H7 (cell line): ENCODE measurements around the gene STX1B. TPM values are rescaled to one million over a fixed set of nuclear protein-coding genes. Genes with fewer than 3 reads are reported as not detected.

Experiments
- DNase-seq: peaks from one replicate; pipeline ENCODE4 v3.0.0; 2012
- H3K27me3 ChIP-seq: 2 replicates; pipeline ENCODE4 v1.6.0; 2011; ENCODE audit warnings: mild to moderate bottlenecking, low read length; ENCODE audit not compliant: control insufficient read depth, insufficient read depth
- H3K36me3 ChIP-seq: replicated peaks from 2 replicates; pipeline ENCODE4 v1.5.1; 2011; ENCODE audit warnings: low read length; ENCODE audit not compliant: control insufficient read depth, insufficient read depth
- H3K4me3 ChIP-seq: 2 replicates; pipeline ENCODE4 v1.5.1; 2011; ENCODE audit warnings: low read depth, mild to moderate bottlenecking, control low read depth, low read length, moderate library complexity; ENCODE audit not compliant: insufficient read depth
- total RNA-seq: library from RNA; depleted of rRNA; stranded (reverse); fragments of >200 nt; shearing (Covaris generic); gene quantifications from 2 replicates; pipeline ENCODE4 v1.2.3, GENCODE V29; 2014

Gene STX1B
- total RNA-seq, 1 experiment from 2014 or later = 1.3 TPM

DNA sequence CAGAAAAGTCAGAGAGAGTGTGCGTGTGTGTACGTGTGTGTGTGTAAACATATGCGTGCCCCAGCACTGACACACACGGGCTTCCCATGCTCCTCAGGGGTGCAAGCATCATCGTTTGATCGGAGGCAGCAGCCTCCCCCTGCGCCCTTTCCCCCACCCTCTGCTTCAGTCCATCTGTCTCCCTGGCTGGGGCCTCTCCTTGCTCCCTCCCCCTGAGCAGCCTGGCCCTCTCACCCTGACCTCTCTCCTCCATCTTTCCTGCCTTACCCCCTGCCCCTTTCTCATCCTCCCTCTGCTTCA is 4.4 kb downstream of the STX1B start:
- no peak overlapping the region for H3K4me3 ChIP-seq
- DNase-seq = no peak
- no peaks in the 10 kb centered on the region for H3K36me3 ChIP-seq
- peaks cover 2% of the 10 kb centered on the region; the same call in 1 of the 2 replicates for H3K27me3 ChIP-seq

DNA sequence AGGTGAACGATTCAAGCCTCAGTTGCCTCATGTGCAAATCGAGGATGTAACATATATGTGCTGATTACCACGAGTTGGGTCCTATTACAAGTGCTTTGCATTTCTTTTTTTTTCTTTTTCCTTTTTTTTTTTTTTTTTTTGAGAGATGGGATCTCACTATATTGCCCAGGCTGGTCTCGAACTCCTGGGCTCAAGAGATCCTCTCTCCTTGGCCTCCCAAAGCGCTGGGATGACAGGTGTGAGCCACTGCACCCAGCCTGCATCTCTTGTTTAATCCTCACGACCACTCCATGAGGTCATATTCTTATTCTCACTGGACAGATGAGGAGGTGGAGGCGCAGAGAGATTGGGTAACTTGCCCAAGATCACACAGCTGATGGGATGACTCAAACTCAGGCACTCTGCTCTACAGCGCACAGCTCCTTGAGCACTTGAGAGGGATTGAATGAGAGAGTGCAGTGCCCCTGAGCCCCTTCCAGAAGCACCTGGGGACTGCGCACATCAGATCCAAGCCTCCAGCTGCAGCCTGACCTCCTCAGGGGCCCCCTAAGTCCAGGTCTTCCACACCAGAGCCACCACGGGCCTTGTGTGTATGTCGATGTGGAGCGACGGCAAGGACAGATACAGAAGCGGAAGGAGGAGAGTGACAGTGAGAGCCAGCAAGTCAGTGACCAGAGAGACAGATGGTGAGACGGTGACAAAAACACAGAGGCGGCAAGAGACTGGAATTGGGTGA is 4.9 kb downstream of the STX1B start:
- no peak overlapping the region for H3K4me3 ChIP-seq
- DNase-seq = peak; percentile 28
- no peaks in the 10 kb centered on the region for H3K27me3 ChIP-seq
- no peaks in the 10 kb centered on the region for H3K36me3 ChIP-seq

DNA sequence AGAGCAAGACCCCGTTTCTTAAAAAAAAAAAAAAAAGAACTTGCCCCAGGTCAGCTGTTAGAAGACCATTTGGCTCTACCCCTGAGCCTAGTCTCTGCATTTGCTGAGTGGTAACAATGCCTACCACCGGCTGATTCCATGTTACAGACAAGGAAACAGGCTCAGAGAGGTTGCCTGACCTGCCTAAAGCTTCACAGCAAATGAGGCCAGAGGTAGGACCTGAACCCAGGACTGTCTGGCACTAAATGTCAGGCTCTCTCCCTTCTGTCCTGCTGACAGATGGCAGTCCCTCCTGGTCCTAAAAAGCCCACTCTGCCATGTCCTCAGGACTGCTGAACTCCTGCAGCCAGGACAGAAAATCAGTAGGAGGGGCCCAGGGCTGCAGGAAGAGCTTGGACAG is 5.8 kb downstream of the STX1B start:
- Histone ChIP-seq H3K27me3 (no peaks in the 10 kb centered on the region), H3K36me3 (no peaks in the 10 kb centered on the region), H3K4me3 (no peak overlapping the region)
- peak; percentile 12 for DNase-seq

DNA sequence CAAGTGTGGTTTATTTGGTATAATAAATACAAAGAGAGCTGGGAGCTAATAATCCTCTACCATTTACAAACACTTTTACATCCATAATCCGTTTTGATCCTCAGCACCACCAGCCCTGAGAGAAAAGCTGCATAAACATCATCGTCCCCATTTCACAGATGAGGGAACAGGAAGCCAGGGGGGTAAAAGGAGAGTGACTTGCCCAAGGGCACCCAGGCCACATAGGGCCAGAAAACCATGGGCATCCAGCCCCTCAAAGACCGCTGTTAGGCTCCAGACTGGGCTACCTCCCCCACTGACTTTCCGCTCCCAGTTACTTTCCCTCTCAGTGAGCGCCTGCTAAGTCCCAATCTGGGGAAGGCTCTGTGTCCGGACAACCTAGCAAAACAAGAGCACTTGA is 6.7 kb downstream of the STX1B start:
- peak; percentile 26 for DNase-seq
- no peaks in the 10 kb centered on the region for H3K36me3 ChIP-seq
- no peak overlapping the region for H3K4me3 ChIP-seq
- H3K27me3 ChIP-seq = no peaks in the 10 kb centered on the region

DNA sequence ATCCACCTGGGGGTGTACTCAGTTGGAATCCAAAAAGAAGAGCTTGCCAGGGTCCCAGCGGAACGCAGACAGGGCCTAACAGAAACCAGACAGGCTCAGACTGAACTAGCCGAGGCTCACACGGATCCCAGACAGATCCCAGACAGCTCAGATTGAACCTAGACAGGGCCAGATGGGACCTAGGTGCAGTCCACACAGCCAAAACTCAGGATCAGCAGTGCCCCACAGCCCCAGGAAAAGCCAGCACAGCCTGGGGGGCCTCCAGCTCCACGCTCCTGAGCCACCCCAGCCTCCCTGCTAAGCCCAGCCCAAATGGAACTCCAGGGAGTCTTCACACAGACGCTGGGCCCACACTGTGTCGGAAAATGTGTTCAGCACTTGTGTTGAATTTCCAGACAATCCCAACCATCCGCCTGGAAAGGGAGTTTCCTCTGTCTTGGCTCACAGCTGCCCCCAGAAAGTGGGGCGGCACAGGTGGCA is 7.5 kb downstream of the STX1B start:
- DNase-seq = peak; percentile 35
- no peaks in the 10 kb centered on the region; the same call in 1 of the 2 replicates for H3K27me3 ChIP-seq
- no peak overlapping the region for H3K4me3 ChIP-seq
- no peaks in the 10 kb centered on the region for H3K36me3 ChIP-seq

DNA sequence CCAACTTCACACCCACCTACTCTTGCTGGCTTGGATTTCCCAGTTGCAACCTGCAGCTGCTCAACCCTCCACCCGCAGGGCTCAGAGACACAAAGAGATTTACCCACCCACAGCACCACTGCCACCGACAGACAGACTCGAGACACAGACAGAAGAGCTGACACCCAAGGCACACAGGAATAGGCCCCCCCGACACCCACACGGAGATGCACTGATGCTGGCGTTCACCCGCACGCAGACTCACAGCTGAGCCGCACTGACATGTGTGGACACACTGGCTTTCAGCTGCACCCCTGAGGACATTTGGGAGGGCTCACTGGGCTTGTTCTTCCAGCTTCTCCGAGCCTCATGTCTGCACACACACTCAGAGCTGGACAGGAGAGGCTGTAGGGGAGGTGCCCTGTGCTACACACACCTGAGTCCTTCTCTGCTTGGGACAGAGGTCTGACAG is 8.2 kb downstream of the STX1B start:
- Histone ChIP-seq H3K4me3 (no peak overlapping the region), H3K36me3 (no peaks in the 10 kb centered on the region), H3K27me3 (no peaks in the 10 kb centered on the region; the same call in 1 of the 2 replicates)
- peak; percentile 34 for DNase-seq

DNA sequence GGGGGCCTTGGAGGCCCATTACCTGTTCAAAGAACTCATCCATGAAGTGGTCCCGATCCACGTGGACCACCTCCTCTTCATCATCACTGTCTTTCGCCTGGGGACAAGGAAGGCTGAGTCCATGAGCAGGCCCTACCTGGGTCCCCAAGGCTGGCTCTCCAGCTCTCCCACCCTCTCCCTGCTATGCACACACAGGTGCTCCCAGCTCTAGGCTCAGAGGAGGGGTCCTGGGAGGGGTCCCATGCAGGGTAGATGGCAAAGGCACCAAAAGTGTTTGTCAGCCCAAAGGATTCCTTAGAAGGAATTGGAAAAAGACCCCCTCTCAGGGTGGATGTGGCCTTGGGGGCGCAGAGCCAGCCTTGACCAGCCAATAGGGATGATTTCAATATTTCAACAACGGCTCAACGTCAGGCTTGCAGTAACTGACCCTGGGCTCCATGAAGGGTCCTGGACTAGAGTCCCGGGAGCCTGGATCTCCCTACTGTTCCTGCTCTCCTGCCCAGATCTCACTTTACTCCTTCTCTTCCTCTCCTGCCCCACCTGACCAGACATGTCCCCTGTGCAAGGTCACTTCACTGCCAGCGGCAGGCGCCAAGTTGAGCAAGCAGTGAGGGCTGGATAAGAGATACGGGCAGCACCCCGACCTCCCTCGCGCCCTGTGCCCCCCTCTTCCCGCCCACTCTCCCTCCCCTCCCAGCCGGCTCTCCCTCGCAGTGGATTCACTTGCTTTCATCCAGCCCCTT is 8.8 kb downstream of the STX1B start:
- Histone ChIP-seq H3K36me3 (no peaks in the 10 kb centered on the region), H3K27me3 (no peaks in the 10 kb centered on the region; the same call in 1 of the 2 replicates), H3K4me3 (no peak overlapping the region)
- DNase-seq = peak; percentile 57

DNA sequence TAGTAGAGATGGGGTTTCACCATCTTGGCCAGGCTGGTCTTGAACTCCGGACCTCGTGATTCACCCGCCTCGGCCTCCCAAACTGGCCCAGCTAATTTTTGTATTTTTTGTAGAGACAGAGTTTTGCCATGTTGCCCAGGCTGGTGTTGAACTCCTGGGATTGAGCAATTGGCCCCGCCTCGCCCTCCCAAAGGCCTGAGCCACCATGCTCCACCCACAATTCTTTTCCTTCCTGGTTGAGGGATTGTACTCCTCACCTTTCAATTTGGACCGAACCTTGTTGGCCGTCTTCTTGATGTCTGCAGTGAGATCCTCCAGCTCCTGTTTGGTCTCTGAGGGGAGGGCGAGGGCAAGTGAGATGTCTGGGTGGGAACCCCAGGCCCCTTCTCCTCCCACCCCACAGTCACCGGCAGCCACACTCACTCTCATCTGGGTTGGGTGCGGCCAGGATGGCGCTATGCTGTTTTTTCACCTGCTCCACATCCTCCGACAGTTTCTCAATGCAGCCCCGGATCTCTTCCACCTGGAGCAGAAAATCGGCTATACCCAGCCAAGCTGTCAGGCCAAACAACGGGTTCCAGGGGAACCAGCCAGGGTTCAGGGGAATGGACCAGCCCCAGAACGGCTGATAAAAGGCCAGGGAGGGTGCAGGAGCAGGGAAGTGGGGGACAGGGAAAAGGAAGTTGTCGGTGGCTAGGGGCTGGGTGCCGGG is 9.6 kb downstream of the STX1B start:
- H3K27me3 ChIP-seq = no peaks in the 10 kb centered on the region; the same call in 1 of the 2 replicates
- DNase-seq = no peak

DNA sequence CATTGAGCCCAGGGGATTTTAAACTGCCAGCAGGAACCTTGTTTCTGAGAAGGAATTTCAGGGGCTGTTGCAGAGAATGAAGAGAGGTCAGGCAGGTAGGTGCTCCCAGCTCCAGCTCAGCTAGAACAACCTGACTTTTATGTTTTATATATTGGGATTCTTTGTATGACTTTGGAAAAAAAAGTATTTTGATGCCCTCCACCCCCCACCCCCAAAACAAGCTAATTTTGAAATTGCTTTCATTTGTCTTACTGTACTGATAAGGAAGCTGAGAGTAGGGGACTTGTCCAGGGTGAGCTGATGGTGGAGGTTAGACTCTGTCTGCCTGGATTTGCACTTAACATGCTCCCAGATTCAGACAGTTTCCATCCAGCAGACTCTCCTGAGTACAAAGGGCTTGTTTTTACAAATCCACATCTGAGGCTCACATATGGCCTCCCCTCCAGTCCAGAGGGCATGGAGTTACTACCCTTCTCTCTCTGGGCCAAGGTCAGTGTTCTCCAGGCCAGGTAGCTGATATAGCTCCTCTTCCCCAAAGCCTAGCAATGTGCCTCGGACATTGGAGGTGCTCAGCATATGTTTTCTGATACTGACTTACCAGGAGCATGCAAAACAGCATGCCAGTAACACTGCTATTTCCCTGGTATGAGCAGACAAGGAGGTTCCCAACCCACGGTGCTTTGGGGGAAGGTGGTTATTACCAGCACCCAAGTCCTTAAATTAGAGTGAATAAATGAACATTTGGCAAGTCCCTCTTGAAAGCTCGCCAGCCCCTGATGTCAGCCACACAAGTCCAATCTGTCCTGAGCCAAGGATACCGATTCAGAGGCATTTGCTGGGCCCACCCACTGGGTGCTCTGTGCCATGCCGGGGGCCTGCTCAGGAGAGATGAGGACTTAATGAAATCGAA is 11.3 kb downstream of the STX1B start:
- peak; percentile 45 for DNase-seq
- no peaks in the 10 kb centered on the region for H3K36me3 ChIP-seq
- H3K27me3 ChIP-seq = no peaks in the 10 kb centered on the region; the same call in 1 of the 2 replicates
- H3K4me3 ChIP-seq = no peak overlapping the region

More for the DNA sequence above, 9.6 kb downstream of the STX1B start:
- Histone ChIP-seq H3K4me3 (no peak overlapping the region), H3K36me3 (no peaks in the 10 kb centered on the region)

DNA sequence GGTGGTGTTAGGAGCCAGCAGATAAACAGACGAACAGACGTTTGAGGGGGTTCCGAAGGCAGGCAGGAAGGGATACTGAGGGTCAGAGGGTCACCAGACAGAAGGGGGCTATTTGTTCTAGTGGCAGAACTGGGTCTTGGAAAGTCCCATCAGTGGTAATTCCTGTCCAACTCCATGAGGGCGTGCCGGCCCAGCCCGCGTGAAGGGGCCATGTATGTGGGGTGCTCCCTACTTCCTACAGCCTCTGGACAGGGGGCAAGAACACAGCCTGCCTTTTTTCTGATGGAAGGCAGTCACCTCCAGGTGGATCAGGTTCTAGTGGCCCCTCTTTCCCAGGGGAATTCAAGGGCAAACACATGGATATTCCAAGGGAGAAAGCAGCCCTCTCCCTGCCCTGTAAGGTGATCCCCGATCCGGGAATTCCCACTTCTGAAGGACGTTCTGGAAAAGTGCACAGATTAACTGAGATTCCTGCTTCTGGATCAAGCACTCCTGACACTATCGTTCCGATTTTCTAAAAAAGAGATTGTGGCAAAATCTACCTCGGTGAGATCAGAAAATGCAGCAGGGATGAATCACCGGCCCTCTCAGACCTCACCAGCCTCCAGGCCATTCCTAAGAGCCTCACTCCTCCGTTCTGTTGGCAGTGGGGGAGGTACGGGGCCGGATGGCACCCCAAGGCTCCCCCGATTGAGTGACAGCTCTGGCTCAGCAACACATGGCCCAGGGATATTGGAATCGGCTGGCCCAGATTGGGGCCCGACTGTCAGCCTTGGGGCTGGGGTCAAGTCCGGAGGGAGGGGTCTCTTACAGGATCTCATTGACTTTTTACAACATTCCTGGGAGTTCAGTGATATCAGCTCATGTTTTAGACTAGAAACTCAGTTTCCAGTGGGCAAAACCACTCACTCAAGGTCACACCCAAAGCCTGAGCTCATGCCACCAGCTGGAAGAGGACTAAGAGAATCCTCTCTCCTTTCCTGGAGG is 12.4 kb downstream of the STX1B start:
- Histone ChIP-seq H3K4me3 (peak overlapping the region; percentile 52), H3K36me3 (no peaks in the 10 kb centered on the region), H3K27me3 (no peaks in the 10 kb centered on the region; the same call in 1 of the 2 replicates)
- peak; percentile 74 for DNase-seq

DNA sequence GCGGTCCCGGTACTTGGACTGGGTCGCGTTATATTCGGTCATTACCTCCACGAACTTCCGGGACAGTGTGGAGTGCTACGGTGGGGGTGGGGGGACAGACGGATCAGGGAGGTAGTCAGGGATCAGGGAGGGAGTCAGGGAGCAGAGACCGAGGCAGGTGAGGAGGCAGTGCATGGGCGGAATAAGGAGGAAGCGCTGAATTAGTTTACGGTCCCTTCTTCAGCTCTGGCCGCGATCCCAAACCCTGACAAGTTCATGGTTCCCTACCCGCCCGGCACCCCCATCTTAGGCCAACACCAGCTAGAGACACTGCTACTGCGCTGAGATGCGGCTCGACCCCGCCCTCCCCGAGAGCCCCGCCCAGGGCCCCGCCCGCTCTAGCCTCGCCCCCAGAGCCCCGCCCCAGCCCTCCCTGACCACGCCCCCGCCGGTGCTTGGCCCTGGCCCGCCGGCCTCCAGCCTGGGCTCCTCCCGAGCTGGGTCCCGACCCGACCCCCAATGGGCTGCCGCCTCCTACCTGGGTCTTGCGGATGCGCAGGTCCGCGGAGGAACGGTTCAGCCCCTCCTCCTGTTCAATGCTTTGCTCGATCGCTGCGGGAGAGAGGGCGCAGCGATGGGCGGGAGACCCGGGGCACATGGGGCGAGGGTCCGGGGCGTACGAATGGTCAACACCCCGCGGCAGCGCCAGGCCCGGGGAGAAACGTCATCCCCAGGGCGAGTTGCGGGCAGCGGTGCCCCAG is 13.3 kb downstream of the STX1B start:
- no peaks in the 10 kb centered on the region; the same call in 1 of the 2 replicates for H3K27me3 ChIP-seq
- H3K36me3 ChIP-seq = no peaks in the 10 kb centered on the region
- H3K4me3 ChIP-seq = peak overlapping the region; percentile 67
- peak; percentile 100 for DNase-seq

DNA sequence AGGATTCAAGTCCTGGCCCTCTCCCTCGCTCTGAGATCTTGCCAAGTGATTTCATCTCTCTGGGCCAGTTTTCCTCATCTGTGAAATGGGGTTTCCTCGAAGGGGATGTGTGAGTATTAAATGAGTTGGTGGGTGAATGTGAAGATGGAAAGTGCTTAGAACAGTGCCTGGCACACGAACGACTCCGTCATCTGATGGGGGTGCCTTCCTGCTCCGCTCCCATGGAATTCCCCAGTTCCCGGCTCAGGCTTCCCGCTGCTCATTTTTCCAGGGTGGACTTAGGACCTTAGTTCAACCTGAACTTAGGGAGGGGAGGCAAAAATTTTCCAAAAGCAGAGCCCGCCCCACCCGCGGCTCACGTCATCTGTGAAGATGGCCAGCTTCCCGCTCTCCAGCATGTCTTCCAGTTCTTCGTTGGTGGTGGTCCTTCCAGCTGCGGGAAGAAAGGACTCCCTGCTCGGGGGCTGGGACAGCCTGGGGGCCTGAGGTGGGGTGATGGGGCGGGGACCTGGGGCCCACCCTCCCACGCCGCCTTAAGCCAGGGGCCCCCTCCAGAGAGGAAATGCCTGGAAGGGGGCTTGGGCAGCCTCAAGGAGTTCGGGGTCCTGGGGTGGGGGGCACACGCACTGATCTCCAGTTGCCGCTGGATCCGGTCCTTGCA is 14.0 kb downstream of the STX1B start:
- Histone ChIP-seq H3K27me3 (no peaks in the 10 kb centered on the region; the same call in 1 of the 2 replicates), H3K4me3 (peak overlapping the region; percentile 67), H3K36me3 (no peaks in the 10 kb centered on the region)
- no peak for DNase-seq
